Globus pallidus (tissue), 1 donor: ENCODE results near the gene FAF2.
"Not testable (repeated sequence)": the region's sequence is repeated elsewhere in the genome, so short reads cannot be mapped to it uniquely, and the experiment has no call there.

Experiments used
- DNase-seq: peaks from one replicate; pipeline ENCODE4 v3.0.0-alpha.2; 2015; ENCODE audit warnings: low spot score

Gene FAF2

GRCh38 chr5:176543428-176544182, 95.4 kb downstream of the FAF2 start:
- DNase-seq, result peak; percentile 59

DNA sequence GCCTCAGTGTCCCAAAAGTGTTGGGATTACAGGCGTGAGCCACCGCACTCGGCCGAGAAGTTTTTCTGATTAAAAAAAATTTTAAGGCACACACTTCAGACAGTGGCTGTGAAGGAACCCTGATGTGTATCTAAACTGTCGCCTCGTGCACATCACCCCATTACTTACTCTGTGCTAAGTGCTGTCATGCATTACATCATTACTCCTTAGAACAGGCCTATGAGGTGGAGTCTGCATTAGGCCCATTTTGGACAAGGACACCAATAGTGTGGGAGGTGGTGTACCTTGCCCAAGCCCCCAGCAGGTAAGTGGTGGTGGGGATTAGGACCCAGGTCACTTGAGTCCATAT, 97.2 kb downstream of the FAF2 start:
- DNase-seq, result no peak

DNA sequence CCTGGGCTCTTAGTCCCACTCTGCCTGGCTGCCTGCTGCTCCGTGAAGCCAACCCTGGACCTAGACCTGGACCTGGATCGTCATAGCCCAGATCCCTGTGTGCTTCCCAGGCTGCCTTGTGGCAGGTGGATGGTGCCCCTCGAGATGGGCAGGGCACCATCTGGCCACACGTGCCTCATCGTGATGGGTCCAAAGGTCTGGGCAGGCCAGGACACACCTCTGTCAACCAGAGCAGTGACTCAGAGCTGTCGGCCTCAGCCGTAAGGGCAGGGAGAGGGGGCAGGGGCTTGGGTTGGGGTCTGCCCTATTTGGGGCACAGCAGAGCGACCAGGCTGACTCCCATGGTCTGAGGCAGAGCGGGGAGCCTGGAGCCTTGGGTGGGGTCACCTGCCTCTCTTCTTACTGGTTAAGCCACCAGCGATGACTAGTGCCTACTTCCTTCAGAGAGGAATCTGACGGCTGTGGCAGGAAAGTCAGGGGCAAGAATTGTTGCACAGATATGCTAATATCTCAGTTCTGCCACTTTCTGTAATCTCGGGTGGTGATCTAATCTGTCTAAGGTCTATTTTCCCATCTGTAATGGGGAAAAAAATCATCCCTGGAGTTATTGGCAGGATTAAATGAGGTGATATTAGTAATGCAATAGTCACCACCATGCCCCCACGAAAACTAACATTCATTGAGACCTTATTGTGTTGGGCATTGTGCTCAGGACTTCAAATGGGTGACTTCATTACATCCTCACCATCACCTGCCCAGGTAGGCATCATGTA, 97.7 kb downstream of the FAF2 start:
- DNase-seq, result no peak

DNA sequence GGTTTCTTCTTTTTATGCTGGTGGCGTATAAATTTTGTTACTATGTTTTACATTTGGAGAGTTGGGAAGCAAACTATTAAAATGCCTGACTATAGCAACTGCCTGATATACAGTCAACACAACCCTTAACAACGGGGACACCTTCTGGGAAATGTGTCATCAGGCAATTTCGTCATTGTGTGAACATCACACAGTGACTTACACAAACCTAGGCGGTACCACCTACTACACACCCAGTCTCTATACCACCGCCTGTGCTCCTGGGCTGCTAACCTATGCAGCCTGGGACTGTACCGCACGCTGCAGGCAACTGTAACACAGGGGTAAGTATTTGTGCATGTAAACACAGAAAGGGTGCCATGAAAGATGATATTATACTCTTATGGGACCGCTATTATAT, 99.6 kb downstream of the FAF2 start:
- no peak for DNase-seq

GRCh38 chr5:176548967-176549444, 100.8 kb downstream of the FAF2 start, which contains the start of gene CDHR2:
CDHR2 (plus strand) TSS chr5:176549342; CDS start chr5:176565353, 16,011 bp downstream.
- no peak for DNase-seq

DNA sequence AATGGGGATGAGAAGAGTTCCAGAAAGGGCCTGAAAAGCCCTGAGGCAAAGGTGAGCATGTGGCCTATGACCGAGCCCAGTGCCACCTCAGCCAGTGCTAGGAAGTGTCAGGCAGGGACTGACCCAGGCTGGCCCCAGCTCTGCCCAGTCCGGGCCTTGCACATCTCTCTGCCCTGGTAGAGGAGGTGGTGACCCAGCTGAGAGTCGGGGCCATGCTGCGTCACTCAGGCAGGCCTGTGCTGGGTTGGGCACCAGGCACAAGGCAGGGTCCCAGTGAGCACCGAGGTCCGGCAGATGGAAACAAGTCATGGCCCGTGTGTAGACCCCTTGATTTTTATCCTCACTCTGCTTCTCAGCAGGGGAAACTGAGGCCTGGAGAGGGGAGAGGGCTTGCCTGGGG, 101.7 kb downstream of the FAF2 start:
- DNase-seq, result no peak

DNA sequence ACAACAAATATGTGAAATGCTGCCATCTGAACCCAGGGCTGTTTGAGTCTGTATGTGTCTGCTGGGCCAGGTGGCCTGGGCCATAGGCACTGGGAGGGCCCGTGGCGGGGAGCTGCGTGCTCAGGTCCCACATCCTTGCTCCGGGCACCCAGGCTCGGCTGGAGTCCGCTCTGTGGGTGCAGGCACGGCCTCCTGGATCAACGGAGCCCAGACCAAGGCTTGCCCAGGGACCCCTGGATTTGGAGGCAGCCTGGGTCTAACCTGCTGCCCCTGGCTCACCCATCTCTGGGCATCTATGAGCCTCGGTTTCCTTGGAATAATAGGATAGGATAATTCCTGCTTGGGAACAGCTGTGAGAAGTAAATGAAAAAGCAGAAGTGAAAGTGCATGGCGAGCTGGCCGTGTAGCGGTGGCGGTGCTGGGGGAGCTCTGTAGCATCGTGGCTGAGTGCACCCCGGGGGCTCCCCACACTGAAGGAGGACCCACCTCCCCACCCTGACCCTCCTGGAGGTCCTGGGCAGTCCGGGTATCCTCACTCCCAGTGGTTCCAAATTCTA, 102.2 kb downstream of the FAF2 start:
- no peak for DNase-seq

DNA sequence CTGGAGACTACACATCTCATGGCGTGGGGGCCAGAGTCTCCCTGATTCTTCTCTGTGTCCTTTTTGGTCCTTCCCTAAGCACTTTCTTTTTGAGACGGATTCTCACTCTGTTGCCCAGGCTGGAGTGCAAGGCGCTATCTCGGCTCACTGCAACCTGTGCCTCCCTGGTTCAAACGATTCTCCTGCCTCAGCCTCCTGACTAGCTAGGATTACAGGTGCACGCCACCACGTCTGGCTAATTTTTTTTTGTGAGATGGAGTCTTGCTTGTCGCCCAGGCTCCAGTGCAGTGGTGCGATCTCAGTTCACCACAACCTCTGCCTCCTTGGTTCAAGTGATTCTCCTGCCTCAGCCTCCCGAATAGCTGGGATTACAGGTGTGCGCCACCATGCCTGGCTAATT, 102.8 kb downstream of the FAF2 start:
- not testable (repeated sequence) for DNase-seq

DNA sequence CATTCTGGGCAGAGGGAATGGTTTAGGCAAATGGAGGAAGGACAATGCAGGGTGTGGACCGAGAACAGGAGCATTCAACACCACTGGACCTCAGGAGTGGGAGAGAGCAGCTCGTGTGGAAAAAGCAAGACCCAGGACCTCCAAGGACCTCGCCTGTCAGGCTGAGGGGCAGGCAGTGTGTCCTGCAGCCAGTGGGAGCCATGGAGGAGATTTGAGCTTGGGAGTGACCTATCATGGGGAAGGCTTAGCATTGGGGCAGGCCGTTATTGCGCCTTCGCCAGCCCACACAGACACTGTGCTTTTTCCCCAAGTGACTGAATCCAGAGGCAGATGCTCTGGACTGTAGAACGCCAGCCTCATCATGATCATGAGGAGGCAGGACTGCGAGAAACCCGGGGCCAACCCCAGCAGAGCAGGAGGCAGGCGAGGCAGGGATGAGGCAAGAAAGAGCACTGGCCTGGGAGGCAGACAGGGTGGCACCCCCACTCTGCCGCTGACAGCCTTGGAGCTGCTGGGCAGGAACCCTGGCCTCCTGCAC, 104.2 kb downstream of the FAF2 start:
- no peak for DNase-seq

DNA sequence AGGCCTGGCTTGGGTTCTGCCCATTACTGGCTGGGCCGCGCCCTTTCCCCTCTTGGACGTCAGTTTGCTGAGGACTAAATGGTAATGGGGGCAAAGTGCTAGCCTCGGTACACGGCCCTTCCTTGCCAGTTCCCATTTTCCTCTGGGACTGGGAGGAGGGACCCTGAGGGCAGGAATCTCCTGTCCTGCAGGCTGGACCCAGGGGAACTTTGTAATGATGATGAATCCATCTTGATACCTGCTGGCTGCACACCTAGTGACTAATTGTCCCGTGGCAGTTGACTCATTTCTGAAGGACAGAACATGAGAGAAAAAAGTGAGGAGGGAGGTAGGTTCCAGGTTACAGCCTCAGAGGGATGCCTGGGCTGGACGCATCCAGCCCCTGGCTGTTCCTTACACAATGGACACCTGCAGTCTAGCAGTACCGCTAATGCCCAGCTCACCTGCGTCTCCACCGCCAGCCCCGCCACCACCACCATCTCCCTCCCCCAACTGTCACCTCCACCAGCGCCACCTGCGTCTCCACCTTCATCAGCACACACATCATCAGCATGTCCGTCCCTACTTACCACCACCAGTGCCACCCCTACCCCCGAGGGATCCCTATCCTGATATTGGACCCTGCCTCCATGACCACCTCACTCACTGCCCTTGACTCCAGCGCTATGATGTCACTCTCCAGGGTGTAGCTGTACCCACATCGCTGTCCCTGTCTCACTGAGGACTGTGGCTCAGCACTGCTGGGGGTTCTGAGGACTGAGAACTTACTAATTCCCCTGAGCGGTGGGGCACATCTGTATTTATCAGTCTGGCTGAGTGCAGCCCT, 105.3 kb downstream of the FAF2 start:
- DNase-seq, result no peak

GRCh38 chr5:176557846-176558245, 109.7 kb downstream of the FAF2 start:
- no peak for DNase-seq
